Naive thymus-derived CD4-positive, alpha-beta T cell (primary cell): ENCODE data around the gene YBX2. TPM values are rescaled to one million over a fixed set of nuclear protein-coding genes. Genes with fewer than 3 reads are reported as not detected.

Source experiments
- ATAC-seq: fragments of 150-1000 bp; cut with Tn5 transposase; 2 replicates; pipeline ENCODE4 v1.10.0; 2021; ENCODE audit warnings: mild to moderate bottlenecking, moderate library complexity
- CTCF ChIA-PET: fragments of 350-600 bp; sonication (Branson Sonifier 250); formaldehyde crosslinking; loops from one replicate; lab custom pipeline; 2021; ENCODE audit warnings: antibody characterized with exemption; lab: Charles Lee
- POLR2A ChIA-PET: fragments of 350-600 bp; sonication (Branson Sonifier 250); formaldehyde crosslinking; loops from one replicate; lab custom pipeline; 2021; ENCODE audit warnings: antibody characterized with exemption, inconsistent platforms; lab: Charles Lee
- DNase-seq, 9 donors: peaks; one replicate each; pipeline versions ENCODE4 v3.0.0 to v3.0.0-alpha.2; 2020 to 2022; ENCODE audit warnings: mixed read lengths in 1 of 9
- H3K27ac ChIP-seq: one replicate; pipeline ENCODE4 v1.7.0; 2013; ENCODE audit warnings: mild to moderate bottlenecking, low read depth, low read length, moderate library complexity
- H3K27me3 ChIP-seq, 2 donors: one replicate each; pipeline ENCODE4 v1.7.0; 2013; ENCODE audit warnings: low read length in 2 of 2, mild to moderate bottlenecking in 2 of 2, moderate library complexity in 2 of 2; ENCODE audit not compliant: control insufficient read depth in 2 of 2, insufficient read depth in 2 of 2
- H3K36me3 ChIP-seq, 3 experiments: 1 replicate in 2 of 3; 2 replicates in 1 of 3; pipeline ENCODE4 v1.7.0; 2013; ENCODE audit warnings: low read length in 3 of 3, mild to moderate bottlenecking in 3 of 3, moderate library complexity in 1 of 3; ENCODE audit not compliant: insufficient read depth in 3 of 3, control insufficient read depth in 2 of 3
- H3K4me1 ChIP-seq, 2 donors: one replicate each; pipeline ENCODE4 v1.7.0; 2013; ENCODE audit warnings: low read length in 2 of 2, mild to moderate bottlenecking in 2 of 2, moderate library complexity in 1 of 2; ENCODE audit not compliant: control insufficient read depth in 2 of 2, insufficient read depth in 2 of 2
- H3K4me3 ChIP-seq: 2 replicates; pipeline ENCODE4 v1.7.0; 2013; ENCODE audit warnings: mild to moderate bottlenecking, low read length
- H3K9me3 ChIP-seq, 3 experiments: 1 replicate in 2 of 3; 2 replicates in 1 of 3; pipeline ENCODE4 v1.7.0; 2013; ENCODE audit warnings: low read length in 3 of 3; ENCODE audit not compliant: control insufficient read depth in 2 of 3
- H3K27ac Mint-ChIP-seq, 9 donors: one replicate each; pipeline ENCODE4 v1.8.0; 2020 to 2022; ENCODE audit warnings: mixed read lengths in 9 of 9, mild to moderate bottlenecking in 8 of 9, moderate library complexity in 5 of 9, inconsistent platforms in 2 of 9
- H3K27me3 Mint-ChIP-seq, 5 donors: one replicate each; pipeline ENCODE4 v1.8.0; 2021 to 2022; ENCODE audit warnings: mixed read lengths in 5 of 5, mild to moderate bottlenecking in 1 of 5
- H3K36me3 Mint-ChIP-seq, 5 donors: one replicate each; pipeline ENCODE4 v1.8.0; 2020 to 2022; ENCODE audit warnings: mixed read lengths in 5 of 5, mild to moderate bottlenecking in 3 of 5, inconsistent platforms in 1 of 5
- H3K4me1 Mint-ChIP-seq, 7 donors: one replicate each; pipeline ENCODE4 v1.8.0; 2020 to 2022; ENCODE audit warnings: mixed read lengths in 7 of 7, mild to moderate bottlenecking in 3 of 7, inconsistent platforms in 1 of 7
- H3K4me3 Mint-ChIP-seq, 10 donors: one replicate each; pipeline ENCODE4 v1.8.0; 2020 to 2022; ENCODE audit warnings: mild to moderate bottlenecking in 10 of 10, mixed read lengths in 10 of 10, moderate library complexity in 6 of 10, inconsistent platforms in 2 of 10
- H3K9me3 Mint-ChIP-seq, 11 donors: one replicate each; pipeline ENCODE4 v1.8.0; 2020 to 2022; ENCODE audit warnings: mixed read lengths in 11 of 11, mild to moderate bottlenecking in 4 of 11, inconsistent platforms in 1 of 11, moderate library complexity in 1 of 11
- intact Hi-C, 2 donors: fragments of 100-400 bp; cut with micrococcal nuclease; formaldehyde crosslinking; loops; one replicate each; pipeline ENCODE4 v1.15.1; 2023
- polyA plus RNA-seq, 2 donors: library from polyadenylated mRNA; unstranded; fragments of 300-500 nt; fragmentation: Illumina TruSeq; gene quantifications; one replicate each; pipeline ENCODE4 v1.2.3, GENCODE V29; 2021
- total RNA-seq, 6 experiments: library from RNA in 5 of 6; stranded (reverse) in 5 of 6; gene quantifications; 1 replicate in 5 of 6; 2 replicates in 1 of 6; pipeline ENCODE4 v1.2.3 and lab custom pipeline; 2021 to 2026

YBX2 gene
- total and polyA plus RNA-seq, 7 experiments from 2014 or later = 0.27 to 0.64 (median 0.40) TPM; not detected in 4

GRCh38 chr17:7254511-7254910 lies 39.9 kb downstream of the YBX2 start:
- no peak for ATAC-seq

GRCh38 chr17:7253082-7253481 lies 41.4 kb downstream of the YBX2 start:
- Histone ChIP-seq H3K9me3 (no peaks in the 10 kb centered on the region), H3K36me3 (peaks cover 0 to 43% (median 0%) of the 10 kb centered on the region in 3 experiments), H3K27me3 (no peaks in the 10 kb centered on the region), H3K4me1 (peaks cover 22 to 32% of the 10 kb centered on the region in 2 donors), H3K27ac (peak overlapping the region; percentile 94), H3K4me3 (peak overlapping the region; percentile 91)
- Mint-ChIP-seq H3K36me3 (peaks cover 4 to 19% (median 6%) of the 10 kb centered on the region in 5 donors), H3K27me3 (peaks cover 0 to 4% (median 0%) of the 10 kb centered on the region in 5 donors), H3K4me1 (peaks cover 29 to 51% (median 42%) of the 10 kb centered on the region in 7 donors), H3K9me3 (no peaks in the 10 kb centered on the region), H3K4me3 (peak overlapping the region; percentile 82 to 98 (median 94)), H3K27ac (peak overlapping the region; percentile 95 to 100 (median 99))
- DNase-seq (no peak), ATAC-seq (no peak)
- ChIA-PET POLR2A (interaction anchor here (1.4 kb wide), 1 partner anchor 43 kb away, joined by 6 read pairs; no protein-coding TSS in a partner anchor), CTCF (no interaction called here)
- intact Hi-C loops = loop anchor here (2.0 to 5.0 kb wide), 5 partner anchors 149 to 592 kb away; partner anchors contain the start of genes FGF11 (in 1 of the 2), TMEM102 (in 1 of the 2), TMEM256 (in 1 of the 2) and TP53 (in 1 of the 2)

More at GRCh38 chr17:7254511-7254910, 39.9 kb downstream of the YBX2 start:
- no peak for DNase-seq
- ChIA-PET POLR2A (interaction anchor here (0.7 to 1.4 kb wide), 5 partner anchors 12 to 382 kb away, joined by 3 to 6 read pairs (median 4); partner anchors contain the start of genes NEURL4 and PHF23), CTCF (no interaction called here)
- Mint-ChIP-seq H3K27ac (peak overlapping the region in 3 of 9 donors; percentile 14 to 66 (median 45)), H3K4me1 (peaks cover 22 to 39% (median 36%) of the 10 kb centered on the region in 7 donors), H3K9me3 (no peaks in the 10 kb centered on the region), H3K4me3 (peak overlapping the region in 1 of 10 donors; percentile 14), H3K36me3 (peaks cover 4 to 19% (median 6%) of the 10 kb centered on the region in 5 donors), H3K27me3 (peaks cover 0 to 4% (median 0%) of the 10 kb centered on the region in 5 donors)
- no peaks in the 10 kb centered on the region for H3K27me3 ChIP-seq
- H3K36me3 ChIP-seq = peaks cover 0 to 50% (median 0%) of the 10 kb centered on the region in 3 experiments
- H3K27ac ChIP-seq = no peak overlapping the region
- intact Hi-C loops = loop anchor here (5.0 kb wide), 3 partner anchors 148 to 433 kb away; partner anchors contain the start of genes FGF11 (in 1 of the 2), TMEM102 (in 1 of the 2), TMEM256 (in 1 of the 2) and TP53 (in 1 of the 2)
- H3K9me3 ChIP-seq = no peaks in the 10 kb centered on the region
- no peak overlapping the region for H3K4me3 ChIP-seq
- peaks cover 20 to 23% of the 10 kb centered on the region in 2 donors for H3K4me1 ChIP-seq

GRCh38 chr17:7252176-7253043 lies 42.0 kb downstream of the YBX2 start, which contains the start of gene ELP5:
ELP5 (plus strand) TSS chr17:7252215; CDS start chr17:7252551, 336 bp downstream.
- H3K4me1 Mint-ChIP-seq = peaks cover 29 to 51% (median 42%) of the 10 kb centered on the region in 7 donors
- ChIA-PET CTCF (interaction anchor here (1.2 kb wide), 1 partner anchor 10 kb away, joined by 4 read pairs; the partner anchor contains the start of gene GABARAP), POLR2A (interaction anchor here (0.6 to 3.8 kb wide), 5 partner anchors 11 to 435 kb away, joined by 3 to 78 read pairs (median 4); partner anchors contain the start of genes ACADVL, DLG4, GABARAP and MPDU1)
- intact Hi-C loops = loop anchor here (1.0 to 5.0 kb wide), 19 partner anchors 9 to 592 kb away; partner anchors contain the start of genes EIF5A (in 2 of the 2), PHF23 (in 2 of the 2), POLR2A (in 2 of the 2) and SENP3 (in 2 of the 2)
- Histone ChIP-seq H3K36me3 (peaks cover 0 to 41% (median 0%) of the 10 kb centered on the region in 3 experiments), H3K27me3 (no peaks in the 10 kb centered on the region), H3K4me3 (peak within 1 kb of the TSS; percentile 91), H3K4me1 (peaks cover 22 to 32% of the 10 kb centered on the region in 2 donors), H3K9me3 (no peaks in the 10 kb centered on the region), H3K27ac (peak within 1 kb of the TSS; percentile 94)
- no peaks in the 10 kb centered on the region for H3K9me3 Mint-ChIP-seq
- DNase-seq (peak in 5 of 9 donors; percentile 73 to 90 (median 83)), ATAC-seq (peak; percentile 69)
- peaks cover 0 to 4% (median 0%) of the 10 kb centered on the region in 5 donors for H3K27me3 Mint-ChIP-seq
- peaks cover 4 to 19% (median 6%) of the 10 kb centered on the region in 5 donors for H3K36me3 Mint-ChIP-seq
- peak within 1 kb of the TSS; percentile 85 to 98 (median 96) for H3K4me3 Mint-ChIP-seq
- H3K27ac Mint-ChIP-seq = peak within 1 kb of the TSS; percentile 95 to 100 (median 99)

GRCh38 chr17:7251661-7252175 lies 42.7 kb downstream of the YBX2 start, which contains the start of gene CTDNEP1:
CTDNEP1 (minus strand) TSS chr17:7251734; CDS start chr17:7251296, 438 bp downstream.
- Mint-ChIP-seq H3K4me3 (peak within 1 kb of the TSS; percentile 85 to 98 (median 96)), H3K4me1 (peaks cover 29 to 55% (median 42%) of the 10 kb centered on the region in 7 donors), H3K27ac (peak within 1 kb of the TSS; percentile 95 to 100 (median 99)), H3K36me3 (peaks cover 4 to 17% (median 7%) of the 10 kb centered on the region in 5 donors), H3K9me3 (no peaks in the 10 kb centered on the region), H3K27me3 (peaks cover 0 to 4% (median 0%) of the 10 kb centered on the region in 5 donors)
- Histone ChIP-seq H3K36me3 (peaks cover 0 to 38% (median 0%) of the 10 kb centered on the region in 3 experiments), H3K27ac (peak within 1 kb of the TSS; percentile 94), H3K4me1 (peaks cover 22 to 32% of the 10 kb centered on the region in 2 donors), H3K4me3 (peak within 1 kb of the TSS; percentile 91), H3K9me3 (no peaks in the 10 kb centered on the region), H3K27me3 (no peaks in the 10 kb centered on the region)
- CTCF ChIA-PET = interaction anchor here (1.2 kb wide), 1 partner anchor 10 kb away, joined by 4 read pairs; the partner anchor contains the start of gene GABARAP
- ATAC-seq = peak; percentile 91
- POLR2A ChIA-PET = interaction anchor here (0.6 to 3.8 kb wide), 12 partner anchors 11 to 435 kb away, joined by 3 to 78 read pairs (median 3); partner anchors contain the start of genes ACADVL, DLG4, DVL2 and GABARAP
- DNase-seq = peak; percentile 98 to 100 (median 99)
- intact Hi-C loops = loop anchor here (1.0 to 5.0 kb wide), 19 partner anchors 10 to 593 kb away; partner anchors contain the start of genes EIF5A (in 2 of the 2), PHF23 (in 2 of the 2), POLR2A (in 2 of the 2) and SENP3 (in 2 of the 2)

GRCh38 chr17:7250695-7251627 lies 43.5 kb downstream of the YBX2 start:
- Histone ChIP-seq H3K4me1 (peaks cover 22 to 32% of the 10 kb centered on the region in 2 donors), H3K9me3 (no peaks in the 10 kb centered on the region), H3K27ac (peak overlapping the region; percentile 94), H3K27me3 (no peaks in the 10 kb centered on the region), H3K4me3 (peak overlapping the region; percentile 91), H3K36me3 (peaks cover 4 to 38% (median 7%) of the 10 kb centered on the region in 3 experiments)
- POLR2A ChIA-PET = interaction anchor here (0.6 to 3.8 kb wide), 11 partner anchors 10 to 436 kb away, joined by 3 to 78 read pairs (median 3); partner anchors contain the start of genes ACADVL, DLG4, DVL2 and GABARAP
- Mint-ChIP-seq H3K9me3 (no peaks in the 10 kb centered on the region), H3K4me3 (peak overlapping the region; percentile 85 to 98 (median 96)), H3K4me1 (peaks cover 29 to 56% (median 42%) of the 10 kb centered on the region in 7 donors), H3K27me3 (peaks cover 0 to 4% (median 0%) of the 10 kb centered on the region in 5 donors), H3K27ac (peak overlapping the region; percentile 82 to 100 (median 97)), H3K36me3 (peaks cover 7 to 18% (median 13%) of the 10 kb centered on the region in 5 donors)
- DNase-seq (peak in 2 of 9 donors; percentile 29 to 64), ATAC-seq (no peak)
- CTCF ChIA-PET = interaction anchor here (1.2 kb wide), 1 partner anchor 9 kb away, joined by 4 read pairs; the partner anchor contains the start of gene GABARAP
- intact Hi-C loops = loop anchor here (5.0 kb wide), 3 partner anchors 151 to 436 kb away; partner anchors contain the start of genes FGF11 (in 1 of the 2), TMEM102 (in 1 of the 2), TMEM256 (in 1 of the 2) and TP53 (in 1 of the 2)
